Fibroblast of the aortic adventitia (primary cell): ENCODE results near the gene DTD1. TPM values are rescaled to one million over a fixed set of nuclear protein-coding genes. Genes with fewer than 3 reads are reported as not detected.

ENCODE experiments used
- DNase-seq: peaks from one replicate; pipeline ENCODE4 v3.0.0-alpha.2; 2010; ENCODE audit warnings: low read depth
- H3K4me3 ChIP-seq: 2 replicates; pipeline ENCODE4 v1.5.1; 2011; ENCODE audit warnings: low read depth, mild to moderate bottlenecking, control low read depth, low read length, moderate library complexity
- CTCF ChIP-seq: IDR thresholded peaks from 2 replicates; pipeline ENCODE4 v1.5.1; 2011; ENCODE audit warnings: mild to moderate bottlenecking, low read length, control low read depth, inconsistent platforms; ENCODE audit not compliant: insufficient read depth
- small RNA-seq: library from RNA; depleted of rRNA; stranded (forward); fragments of <200 nt; gene quantifications from one replicate; pipeline ENCODE3, GENCODE V24; 2012
- total RNA-seq: library from RNA; depleted of rRNA; stranded (reverse); fragments of >200 nt; gene quantifications from 2 replicates; pipeline ENCODE4 v1.2.3, GENCODE V29; 2012; ENCODE audit warnings: low replicate concordance

The DTD1 gene
- total RNA-seq, 1 donor: 69.8 TPM

- no peak overlapping the region for H3K4me3 ChIP-seq
- no peak for DNase-seq
- TF ChIP-seq CTCF: no peak
Observed at GRCh38 chr20:18811186-18811585, 223.3 kb downstream of the DTD1 start.

GRCh38 chr20:18811904-18812303 is 224.1 kb downstream of the DTD1 start:
- DNase-seq: no peak
- TF ChIP-seq CTCF: no peak
- H3K4me3 ChIP-seq: no peak overlapping the region

- no peak within 1 kb of the TSS for H3K4me3 ChIP-seq
- DNase-seq: no peak
- TF ChIP-seq CTCF: no peak
Observed at GRCh38 chr20:18813483-18813882, 225.6 kb downstream of the DTD1 start, which contains the start of gene SCP2D1. SCP2D1 (plus strand) TSS chr20:18813783; CDS start chr20:18813816, 33 bp downstream.

GRCh38 chr20:18815194-18815942 is 227.5 kb downstream of the DTD1 start:
- DNase-seq: no peak
- TF ChIP-seq CTCF: no peak

More at GRCh38 chr20:18815194-18815942, 227.5 kb downstream of the DTD1 start:
- H3K4me3 ChIP-seq: no peak overlapping the region

Small RNA genes within 50 kb of the gene (small RNA-seq; reads per million reads assigned to genes)
- gene RN7SL638P (not detected), gene RNU6ATAC34P (not detected)

Other genes starting within 250 kb of the DTD1 start
- gene DZANK1, start 121.0 kb upstream of the DTD1 start, total RNA-seq: 0.99 and 1.5 TPM in 2 replicates
- gene POLR3F, start 120.7 kb upstream of the DTD1 start, total RNA-seq: 4.3 and 13.7 TPM in 2 replicates
- gene RBBP9, start 90.8 kb upstream of the DTD1 start, total RNA-seq: 6.4 and 34.6 TPM in 2 replicates
- 21.0 and 45.6 TPM in 2 replicates for gene SEC23B, start 80.1 kb upstream of the DTD1 start, total RNA-seq
- gene SMIM26, start 20.6 kb upstream of the DTD1 start, total RNA-seq: 80.2 and 95.8 TPM in 2 replicates
- gene SCP2D1, start 225.7 kb downstream of the DTD1 start, total RNA-seq: not detected in 2 replicates